PC-3 (cell line): Measurements from ENCODE around the gene PIAS1. TPM values are rescaled to one million over a fixed set of nuclear protein-coding genes. Genes with fewer than 3 reads are reported as not detected.

Experiments used
- ATAC-seq: fragments of 200-7000 bp; cut with Tn5 transposase; 2 replicates; pipeline ENCODE4 v1.9.1; 2020; ENCODE audit warnings: mild to moderate bottlenecking, moderate library complexity
- BruUV-seq: library from RNA; stranded (reverse); fragments of 400-500 nt; replicated peaks from 2 replicates; lab custom pipeline; 2021; lab: Mats Ljungman, UMichigan
- CTCF ChIA-PET: fragments of 300-600 bp; sonication (Branson Sonifier 250); formaldehyde crosslinking; loops from one replicate; lab custom pipeline; 2022; ENCODE audit warnings: antibody characterized with exemption; lab: Charles Lee
- POLR2A ChIA-PET: fragments of 300-600 bp; sonication (Branson Sonifier 250); formaldehyde crosslinking; loops from one replicate; lab custom pipeline; 2022; ENCODE audit warnings: antibody characterized with exemption; ENCODE audit not compliant: unreplicated experiment; lab: Charles Lee
- DNase-seq: peaks from one replicate; pipeline ENCODE4 v3.0.0-alpha.2; 2015
- H2AFZ ChIP-seq: fragments of 300-600 bp; sonication (generic); 2 replicates; pipeline ENCODE4 v1.6.0; 2016; ENCODE audit warnings: antibody characterized with exemption, low read length
- H3F3A ChIP-seq: fragments of 300-600 bp; sonication (generic); one replicate; pipeline ENCODE4 v1.6.0; 2017; ENCODE audit warnings: antibody characterized with exemption, low read length, control low read depth, mild to moderate bottlenecking; ENCODE audit not compliant: unreplicated experiment
- H3K27ac ChIP-seq: fragments of 300-600 bp; sonication (generic); 2 replicates; pipeline ENCODE4 v1.5.1; 2016; ENCODE audit warnings: mild to moderate bottlenecking, low read length
- H3K27me3 ChIP-seq: fragments of 300-600 bp; sonication (generic); 2 replicates; pipeline ENCODE4 v1.6.1; 2016; ENCODE audit warnings: low read length, mixed read lengths
- H3K36me3 ChIP-seq: fragments of 300-600 bp; sonication (generic); 2 replicates; pipeline ENCODE4 v1.6.1; 2016; ENCODE audit warnings: low read depth, mixed run types, low read length, mixed read lengths
- H3K4me1 ChIP-seq: fragments of 300-600 bp; sonication (generic); 2 replicates; pipeline ENCODE4 v1.5.1; 2016; ENCODE audit warnings: low read length; ENCODE audit not compliant: insufficient read depth
- H3K4me2 ChIP-seq: fragments of 300-600 bp; sonication (generic); 2 replicates; pipeline ENCODE4 v1.6.0; 2016; ENCODE audit warnings: low read length
- H3K4me3 ChIP-seq: fragments of 300-600 bp; sonication (generic); 2 replicates; pipeline ENCODE4 v1.5.1; 2016; ENCODE audit warnings: mild to moderate bottlenecking, low read length, mixed read lengths
- H3K79me2 ChIP-seq: fragments of 300-600 bp; sonication (generic); 2 replicates; pipeline ENCODE4 v1.6.1; 2017; ENCODE audit warnings: low read length, mixed read lengths
- H3K9ac ChIP-seq: fragments of 300-600 bp; sonication (generic); 2 replicates; pipeline ENCODE4 v1.6.0; 2016; ENCODE audit warnings: mild to moderate bottlenecking, low read length
- H3K9me2 ChIP-seq: fragments of 300-600 bp; sonication (generic); replicated peaks from 2 replicates; pipeline ENCODE4 v1.6.1; 2016; ENCODE audit warnings: mixed run types, low read length, mixed read lengths
- H3K9me3 ChIP-seq: fragments of 300-600 bp; sonication (generic); 2 replicates; pipeline ENCODE4 v1.6.1; 2016; ENCODE audit warnings: low read length, mixed read lengths
- H4K20me1 ChIP-seq: fragments of 300-600 bp; sonication (generic); 2 replicates; pipeline ENCODE4 v1.6.1; 2016; ENCODE audit warnings: low read length, mixed read lengths
- EZH2 ChIP-seq: fragments of 300-600 bp; sonication (generic); IDR thresholded peaks from one replicate; pipeline ENCODE4 v1.6.1; 2017; ENCODE audit warnings: antibody characterized with exemption, mild to moderate bottlenecking, low read length; ENCODE audit not compliant: unreplicated experiment
- EZH2phosphoT487 ChIP-seq: fragments of 300-600 bp; sonication (generic); IDR thresholded peaks from 2 replicates; pipeline ENCODE4 v1.6.1; 2018; ENCODE audit warnings: mild to moderate bottlenecking, antibody characterized with exemption, low read length, borderline replicate concordance
- intact Hi-C: fragments of 100-400 bp; cut with micrococcal nuclease; formaldehyde crosslinking; loops from 2 replicates; pipeline ENCODE4 v1.9.0; 2023
- total RNA-seq: library from RNA; depleted of rRNA; stranded (reverse); fragments of >200 nt; gene quantifications from 2 replicates; pipeline ENCODE4 v1.2.3, GENCODE V29; 2014
- TF ChIP-seq, protein P1 (sequence below): fragments of 300-600 bp; sonication (generic); conservative IDR thresholded peaks from 2 replicates; pipeline ENCODE4 v1.5.1; 2017; ENCODE audit warnings: antibody characterized with exemption, low read depth, mild to moderate bottlenecking, low read length

Gene PIAS1
- total RNA-seq, 1 experiment from 2014 or later, result 21.9 TPM

DNA sequence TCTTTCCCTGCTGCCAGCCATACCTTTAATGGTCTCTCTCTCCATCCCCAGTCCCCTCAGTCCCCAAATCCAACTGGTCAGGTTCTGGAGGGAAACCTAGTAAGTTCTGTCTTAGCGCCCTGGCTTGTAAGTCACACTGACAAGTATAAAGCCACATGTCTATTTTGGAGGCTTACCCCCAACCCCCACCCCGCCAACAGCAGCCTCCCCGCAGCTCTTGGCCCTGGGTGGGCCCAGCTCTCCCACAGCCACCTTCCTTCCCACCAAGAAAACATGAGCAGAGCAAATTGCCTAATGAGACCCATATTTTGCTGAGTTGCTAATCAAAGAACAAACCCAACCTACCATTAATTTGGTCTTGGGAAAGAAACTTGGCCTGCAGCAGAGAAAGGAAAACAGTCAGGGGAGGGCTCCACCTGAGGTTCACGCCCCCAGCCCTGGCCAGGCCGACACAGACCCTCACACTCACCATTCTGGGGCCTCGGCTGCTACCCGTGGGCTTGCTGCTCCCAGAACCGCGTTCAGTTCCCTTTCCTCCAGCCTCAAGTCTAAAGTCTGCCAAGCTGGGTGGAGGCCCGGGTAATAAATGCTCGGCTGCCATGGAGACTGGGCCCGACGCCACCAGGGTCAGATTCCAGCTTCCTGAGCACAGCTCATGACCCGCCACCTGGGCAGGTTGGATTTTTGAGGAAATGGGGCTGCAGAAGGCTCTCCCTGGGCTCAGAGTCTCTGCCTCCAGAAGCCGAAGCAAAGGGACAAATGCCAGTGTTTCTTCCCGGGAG, 150.9 kb downstream of the PIAS1 start, which contains the start of gene CALML4:
TSS of gene CALML4 (minus strand) at position 557 of the 782 bp plus-strand sequence. CDS start at position 472, 85 bp downstream.
- ChIA-PET CTCF (no interaction called here), POLR2A (interaction anchor here (0.6 kb wide), 1 partner anchor 360 kb away, joined by 3 read pairs; no protein-coding TSS in a partner anchor)
- Histone ChIP-seq H3K4me3 (no peak within 1 kb of the TSS), H3K36me3 (no peaks in the 10 kb centered on the region), H3K9me2 (no peaks in the 10 kb centered on the region), H3K27me3 (no peaks in the 10 kb centered on the region), H3K9ac (no peak within 1 kb of the TSS), H3K4me2 (no peak within 1 kb of the TSS), H3K27ac (no peak within 1 kb of the TSS), H3F3A (no peaks in the 10 kb centered on the region), H3K4me1 (no peaks in the 10 kb centered on the region), H3K9me3 (no peaks in the 10 kb centered on the region), H4K20me1 (no peaks in the 10 kb centered on the region), H2AFZ (no peak within 1 kb of the TSS), H3K79me2 (no peaks in the 10 kb centered on the region)
- intact Hi-C loops, result no loop called here
- ATAC-seq (peak; percentile 73), DNase-seq (peak; percentile 39)
- BruUV-seq, result no TSS peak
- TF ChIP-seq EZH2 (no peak), EZH2phosphoT487 (no peak)
- TF ChIP-seq, protein P1, sequence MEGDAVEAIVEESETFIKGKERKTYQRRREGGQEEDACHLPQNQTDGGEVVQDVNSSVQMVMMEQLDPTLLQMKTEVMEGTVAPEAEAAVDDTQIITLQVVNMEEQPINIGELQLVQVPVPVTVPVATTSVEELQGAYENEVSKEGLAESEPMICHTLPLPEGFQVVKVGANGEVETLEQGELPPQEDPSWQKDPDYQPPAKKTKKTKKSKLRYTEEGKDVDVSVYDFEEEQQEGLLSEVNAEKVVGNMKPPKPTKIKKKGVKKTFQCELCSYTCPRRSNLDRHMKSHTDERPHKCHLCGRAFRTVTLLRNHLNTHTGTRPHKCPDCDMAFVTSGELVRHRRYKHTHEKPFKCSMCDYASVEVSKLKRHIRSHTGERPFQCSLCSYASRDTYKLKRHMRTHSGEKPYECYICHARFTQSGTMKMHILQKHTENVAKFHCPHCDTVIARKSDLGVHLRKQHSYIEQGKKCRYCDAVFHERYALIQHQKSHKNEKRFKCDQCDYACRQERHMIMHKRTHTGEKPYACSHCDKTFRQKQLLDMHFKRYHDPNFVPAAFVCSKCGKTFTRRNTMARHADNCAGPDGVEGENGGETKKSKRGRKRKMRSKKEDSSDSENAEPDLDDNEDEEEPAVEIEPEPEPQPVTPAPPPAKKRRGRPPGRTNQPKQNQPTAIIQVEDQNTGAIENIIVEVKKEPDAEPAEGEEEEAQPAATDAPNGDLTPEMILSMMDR, result no peak

DNA sequence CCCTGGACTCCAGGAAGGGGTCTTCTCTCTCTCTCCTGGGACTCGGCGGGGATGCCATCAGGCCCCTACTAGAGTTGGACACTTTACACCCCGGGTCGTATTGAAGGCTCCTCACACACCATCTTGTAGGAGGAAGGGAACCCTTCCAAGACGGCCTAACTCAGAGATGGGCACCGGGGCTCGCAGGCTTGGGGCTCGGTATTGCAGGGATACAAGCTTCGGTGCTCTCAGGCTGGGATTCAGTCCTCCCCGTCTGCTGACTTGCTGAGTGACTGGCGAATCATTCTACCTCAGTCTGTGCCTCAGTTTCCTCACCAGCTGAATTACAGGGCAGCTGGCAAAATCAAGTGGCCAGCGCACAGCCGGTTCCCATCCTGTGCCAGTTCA, 151.4 kb downstream of the PIAS1 start:
- H3K9ac ChIP-seq, result no peak overlapping the region

More for the DNA sequence above, 151.4 kb downstream of the PIAS1 start:
- no peaks in the 10 kb centered on the region for H3K79me2 ChIP-seq
- H3K9me2 ChIP-seq, result no peaks in the 10 kb centered on the region
- no peaks in the 10 kb centered on the region for H3K4me1 ChIP-seq
- intact Hi-C loops, result no loop called here
- H3K4me3 ChIP-seq, result no peak overlapping the region
- no peak overlapping the region for H3K4me2 ChIP-seq
- no peaks in the 10 kb centered on the region for H3K27me3 ChIP-seq
- BruUV-seq, result no TSS peak
- ChIA-PET CTCF (no interaction called here), POLR2A (interaction anchor here (0.6 kb wide), 1 partner anchor 359 kb away, joined by 3 read pairs; no protein-coding TSS in a partner anchor)
- ATAC-seq (no peak), DNase-seq (no peak)
- no peak overlapping the region for H2AFZ ChIP-seq
- H4K20me1 ChIP-seq, result no peaks in the 10 kb centered on the region
- no peaks in the 10 kb centered on the region for H3K9me3 ChIP-seq
- TF ChIP-seq, protein P1, result no peak
- TF ChIP-seq EZH2 (no peak), EZH2phosphoT487 (no peak)
- H3K27ac ChIP-seq, result no peak overlapping the region
- no peaks in the 10 kb centered on the region for H3K36me3 ChIP-seq
- no peaks in the 10 kb centered on the region for H3F3A ChIP-seq
